HG03039 (cell line): ENCODE data around the gene CCNI2.

ENCODE experiments used
- ATAC-seq: cut with Tn5 transposase; IDR thresholded peaks from one replicate; pipeline ENCODE4 v1.9.1; 2021; ENCODE audit warnings: mild to moderate bottlenecking, moderate library complexity; ENCODE audit not compliant: unreplicated experiment

CCNI2 gene

GRCh38 chr5:132746954-132747615, at the start of gene CCNI2:
TSS of gene CCNI2 (plus strand) at chr5:132747426. CDS start at chr5:132747496, 70 bp downstream.
- ATAC-seq, result no peak

DNA sequence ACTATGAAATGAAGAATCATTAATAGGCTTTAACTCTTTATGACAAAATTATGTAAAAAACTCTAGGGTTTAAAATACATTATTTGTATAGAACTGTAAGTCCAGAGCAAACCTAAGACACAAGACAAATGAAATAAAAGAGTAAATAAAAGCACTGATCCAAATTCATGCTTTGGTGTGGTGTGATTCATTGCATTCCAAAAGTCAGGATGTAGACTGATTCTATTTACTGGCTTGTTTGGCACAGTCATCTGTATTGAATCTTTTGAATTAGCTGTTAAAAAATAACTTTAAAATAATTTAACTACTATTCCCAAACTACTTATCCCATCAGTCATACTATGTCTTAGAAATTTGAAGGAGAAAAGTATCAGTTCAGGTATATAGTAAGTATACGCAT, 42.4 kb upstream of the CCNI2 start:
- no peak for ATAC-seq

- no peak for ATAC-seq
Measured at GRCh38 chr5:132708645-132709044, 38.6 kb upstream of the CCNI2 start.

- no peak for ATAC-seq
Measured at GRCh38 chr5:132714456-132715307, 32.5 kb upstream of the CCNI2 start.

- ATAC-seq, result no peak
Measured at GRCh38 chr5:132718544-132719312, 28.5 kb upstream of the CCNI2 start.

- no peak for ATAC-seq
Measured at GRCh38 chr5:132725745-132726144, 21.5 kb upstream of the CCNI2 start.

DNA sequence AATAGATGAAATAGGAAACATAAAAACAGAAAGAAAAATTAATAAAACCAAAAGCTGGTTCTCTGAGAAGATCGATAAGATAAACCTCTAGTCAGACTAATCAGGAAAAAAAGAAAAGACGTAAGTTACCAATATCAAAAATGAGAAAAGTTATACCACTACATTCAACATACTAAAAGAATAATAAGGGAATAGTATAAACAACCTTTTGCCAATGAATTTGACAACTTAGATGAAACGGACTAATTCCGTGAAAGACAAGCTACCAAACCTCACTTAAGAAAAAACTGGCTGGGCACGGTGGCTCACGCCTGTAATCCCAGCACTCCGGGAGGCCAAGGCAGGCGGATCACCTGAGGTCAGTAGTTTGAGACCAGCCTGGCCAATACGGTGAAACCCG, 17.3 kb upstream of the CCNI2 start:
- ATAC-seq, result no peak

DNA sequence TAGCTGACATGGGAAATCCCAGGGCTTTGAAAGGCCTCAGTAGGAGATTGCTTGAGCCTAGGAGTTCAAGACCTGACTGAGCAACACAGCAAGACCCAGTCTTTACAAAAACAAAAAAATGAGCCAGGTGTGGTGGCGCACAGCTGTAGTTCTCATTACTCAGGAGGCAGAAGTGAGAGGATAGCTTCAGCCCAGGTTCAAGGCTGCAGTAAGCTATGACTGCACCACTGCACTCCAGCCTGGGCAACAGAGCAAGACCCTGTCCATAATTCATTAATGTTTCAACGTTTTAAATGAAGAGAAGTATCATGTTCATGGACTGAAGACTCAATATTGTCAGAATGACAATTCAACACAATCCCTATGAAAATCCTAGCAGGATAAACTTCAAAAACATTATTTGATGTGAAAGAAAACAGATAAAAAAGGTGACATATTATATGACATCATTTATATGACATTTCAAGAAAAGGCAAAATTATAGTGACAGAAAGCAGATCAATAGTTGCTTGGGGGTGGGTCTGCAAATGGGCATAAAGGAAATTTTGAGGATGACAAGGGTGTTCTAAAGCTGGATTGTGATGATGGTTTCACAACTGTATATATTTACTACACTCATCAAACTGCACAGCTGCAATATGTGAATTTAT, 13.6 kb upstream of the CCNI2 start:
- no peak for ATAC-seq

DNA sequence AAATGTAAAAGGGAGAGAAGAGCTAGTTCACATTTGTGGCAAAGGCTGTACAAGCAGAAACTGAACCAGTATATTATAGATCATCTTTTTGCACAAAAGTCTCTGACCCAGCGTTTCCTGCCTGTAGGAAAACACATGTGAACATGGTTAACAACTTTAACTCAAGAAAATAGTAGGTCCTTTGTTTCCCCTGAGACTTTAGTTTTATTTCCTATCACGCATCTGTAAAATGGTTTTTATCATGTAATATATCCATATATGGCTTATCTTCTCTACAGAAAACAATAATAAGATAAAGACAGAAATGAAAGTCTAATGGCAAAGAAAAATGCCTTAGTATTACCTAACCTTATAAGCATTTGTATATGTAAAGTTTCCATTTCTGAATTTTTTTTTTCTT, 12.5 kb upstream of the CCNI2 start:
- no peak for ATAC-seq

GRCh38 chr5:132736853-132737833, 10.1 kb upstream of the CCNI2 start, which contains the start of gene KIF3A:
TSS of gene KIF3A (minus strand) at chr5:132737546. CDS start at chr5:132737419, 127 bp downstream.
- peak; percentile 82 for ATAC-seq

GRCh38 chr5:132737982-132738681, 9.1 kb upstream of the CCNI2 start:
- no peak for ATAC-seq

DNA sequence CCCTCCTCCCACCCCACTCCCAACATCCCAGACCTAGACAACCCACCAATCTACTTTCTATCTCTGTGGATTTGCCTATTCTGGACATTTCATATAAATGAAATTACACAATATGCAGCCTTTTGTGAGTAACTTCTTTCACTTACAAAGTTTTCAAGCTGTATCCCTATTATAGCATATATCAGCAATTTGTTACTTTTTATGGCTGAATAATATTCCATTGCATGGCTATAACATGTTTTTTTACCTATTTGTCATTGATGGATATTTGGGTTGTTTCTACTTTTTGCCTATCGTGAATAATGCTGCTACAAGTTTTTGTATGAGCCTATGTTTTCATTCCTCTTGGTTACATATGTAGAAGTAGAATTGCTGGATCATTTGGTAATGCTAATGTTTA, 8.0 kb upstream of the CCNI2 start:
- no peak for ATAC-seq

DNA sequence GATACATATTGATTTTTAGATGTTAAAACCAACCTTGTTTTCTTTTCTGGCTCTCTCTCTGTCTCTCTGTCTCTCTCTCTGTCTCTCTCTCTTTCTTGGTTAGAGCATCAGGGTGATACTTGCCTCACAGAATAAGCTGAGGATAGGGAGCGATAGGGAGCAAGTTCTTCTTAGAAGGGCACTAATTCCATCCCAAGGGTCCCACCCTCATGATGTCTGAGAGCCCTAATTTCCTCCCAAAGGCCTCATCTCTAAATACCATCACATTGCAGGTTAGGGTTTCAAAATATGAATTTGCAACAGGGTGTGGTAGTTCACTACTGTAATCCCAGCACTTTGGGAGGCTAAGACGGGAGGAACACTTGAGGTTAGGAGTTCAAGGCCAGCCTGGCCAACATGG, 5.1 kb upstream of the CCNI2 start:
- ATAC-seq, result no peak

DNA sequence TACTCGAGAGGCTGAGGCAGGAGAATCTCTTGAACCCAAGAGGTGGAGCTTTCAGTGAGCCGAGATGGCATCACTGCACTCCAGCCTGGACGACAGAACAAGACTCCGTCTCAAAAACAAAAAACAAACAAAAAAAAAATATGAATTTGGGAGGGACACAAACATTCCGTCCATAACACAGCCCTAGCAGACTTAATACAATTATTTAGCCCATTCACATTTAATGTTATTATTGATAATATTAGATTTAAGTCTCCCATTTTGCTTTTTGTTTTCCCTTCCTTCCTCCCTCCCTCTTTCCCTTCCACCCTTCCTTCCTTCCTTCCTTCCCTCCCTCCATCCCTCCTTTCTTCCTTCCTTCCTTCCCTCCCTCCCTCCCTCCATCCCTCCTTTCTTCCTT, 4.6 kb upstream of the CCNI2 start:
- no peak for ATAC-seq

- no peak for ATAC-seq
Measured at GRCh38 chr5:132744659-132745058, 2.6 kb upstream of the CCNI2 start.

- ATAC-seq, result no peak
Measured at GRCh38 chr5:132746592-132746953, 653 bp upstream of the CCNI2 start.

DNA sequence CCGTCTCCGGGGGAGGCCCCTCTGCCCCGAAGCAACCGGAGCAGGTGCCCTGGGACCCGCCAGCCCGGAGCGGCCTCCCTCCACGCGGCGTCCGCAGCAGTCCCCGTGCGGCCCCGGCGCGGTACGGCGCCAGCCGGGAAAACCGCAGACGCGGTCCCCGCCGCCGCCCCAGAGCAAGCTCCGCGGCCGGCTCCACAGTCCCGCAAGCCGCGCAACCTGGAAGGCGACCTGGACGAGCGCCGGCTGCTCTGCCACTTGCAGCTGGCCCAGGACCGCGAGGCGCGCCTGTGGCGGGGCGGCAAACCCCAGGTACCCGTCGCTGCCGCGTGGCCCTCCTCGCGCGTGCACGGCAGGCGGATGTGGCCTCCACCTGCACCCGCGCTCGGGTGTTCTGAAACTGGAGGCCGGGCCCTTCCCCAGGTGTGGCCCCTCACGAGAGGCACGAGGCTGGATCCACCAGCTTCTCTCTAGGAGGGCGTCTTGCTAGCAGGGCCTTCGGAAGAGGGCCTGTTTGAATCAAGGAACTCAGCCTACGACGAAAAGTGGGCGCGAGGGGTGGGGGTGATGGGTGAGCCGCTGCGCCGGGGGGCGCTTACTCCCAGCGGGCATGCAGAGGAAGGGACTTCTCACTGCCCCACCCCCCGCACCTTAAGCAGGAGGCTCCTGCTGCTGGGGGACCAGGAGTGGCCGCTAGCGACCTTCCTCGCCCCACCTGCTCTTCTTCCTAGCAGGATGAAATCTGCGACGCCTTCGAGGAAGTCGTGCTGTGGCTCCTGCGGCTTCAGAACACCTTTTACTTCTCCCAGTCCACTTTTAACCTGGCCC, 602 bp downstream of the CCNI2 start:
- ATAC-seq, result no peak

DNA sequence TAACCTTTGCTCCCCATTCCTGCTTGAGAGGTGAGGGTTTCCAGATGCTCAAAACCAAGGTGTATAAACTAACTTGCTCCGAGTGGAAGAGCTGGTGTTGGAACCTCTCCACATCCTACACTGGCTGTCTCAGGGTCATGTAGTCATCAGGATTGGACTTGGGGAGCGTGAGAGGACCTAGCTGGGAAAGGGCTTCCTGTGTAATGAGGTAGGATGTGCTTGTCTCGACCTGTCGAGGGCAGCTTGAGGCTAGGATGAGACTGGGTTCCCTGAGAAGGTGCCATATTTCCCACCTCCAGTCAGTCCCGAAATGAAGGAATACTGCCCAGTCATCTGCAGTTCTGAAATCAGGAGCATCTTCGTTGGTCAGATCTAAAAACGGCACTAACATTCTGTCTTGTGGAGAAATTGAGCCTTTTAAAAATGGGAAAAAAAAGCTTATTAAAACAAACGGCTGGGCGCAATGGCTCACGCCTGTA, 1.3 kb downstream of the CCNI2 start:
- no peak for ATAC-seq
